GM23248 (cell line): ENCODE results near the gene PGGHG. TPM values are rescaled to one million over a fixed set of nuclear protein-coding genes. Genes with fewer than 3 reads are reported as not detected.
A peak's percentile ranks its signal among the peaks of the same experiment; 100 is the strongest.

Experiments
- DNase-seq: peaks from one replicate; pipeline ENCODE4 v3.0.0-alpha.2; 2015
- H2AFZ ChIP-seq: fragments of 200-600 bp; sonication (generic); 2 replicates; pipeline ENCODE4 v1.6.1; 2016; ENCODE audit warnings: antibody characterized with exemption
- H3F3A ChIP-seq: fragments of 200-600 bp; sonication (generic); 2 replicates; pipeline ENCODE4 v1.6.1; 2016; ENCODE audit warnings: mild to moderate bottlenecking, antibody characterized with exemption, mixed run types; ENCODE audit not compliant: insufficient read depth
- H3K27ac ChIP-seq: fragments of 200-600 bp; sonication (generic); 2 replicates; pipeline ENCODE4 v1.5.1; 2016; ENCODE audit warnings: mild to moderate bottlenecking
- H3K27me3 ChIP-seq: fragments of 200-600 bp; sonication (generic); replicated peaks from 2 replicates; pipeline ENCODE4 v1.6.1; 2016; ENCODE audit warnings: mild to moderate bottlenecking; ENCODE audit not compliant: insufficient read depth
- H3K36me3 ChIP-seq: fragments of 200-600 bp; sonication (generic); 2 replicates; pipeline ENCODE4 v1.6.1; 2016; ENCODE audit warnings: low read depth, mild to moderate bottlenecking
- H3K4me1 ChIP-seq: fragments of 200-600 bp; sonication (generic); 2 replicates; pipeline ENCODE4 v1.6.1; 2016; ENCODE audit warnings: mild to moderate bottlenecking; ENCODE audit not compliant: insufficient read depth
- H3K4me2 ChIP-seq: fragments of 200-600 bp; sonication (generic); one replicate; pipeline ENCODE4 v1.6.1; 2016; ENCODE audit warnings: mild to moderate bottlenecking; ENCODE audit not compliant: unreplicated experiment
- H3K4me3 ChIP-seq: fragments of 200-600 bp; sonication (generic); 2 replicates; pipeline ENCODE4 v1.5.1; 2016; ENCODE audit warnings: mild to moderate bottlenecking
- H3K79me2 ChIP-seq: fragments of 200-600 bp; sonication (generic); 2 replicates; pipeline ENCODE4 v1.6.1; 2016; ENCODE audit warnings: mild to moderate bottlenecking; ENCODE audit not compliant: insufficient read depth
- H3K9ac ChIP-seq: fragments of 200-600 bp; sonication (generic); 2 replicates; pipeline ENCODE4 v1.6.1; 2016; ENCODE audit warnings: mild to moderate bottlenecking
- H3K9me2 ChIP-seq: fragments of 200-600 bp; sonication (generic); 2 replicates; pipeline ENCODE4 v1.6.1; 2016; ENCODE audit warnings: mixed run types, mild to moderate bottlenecking, moderate library complexity; ENCODE audit not compliant: insufficient read depth
- H3K9me3 ChIP-seq: fragments of 200-600 bp; sonication (generic); one replicate; pipeline ENCODE4 v1.6.1; 2017; ENCODE audit warnings: low read depth
- H4K20me1 ChIP-seq: fragments of 200-600 bp; sonication (generic); 2 replicates; pipeline ENCODE4 v1.6.0; 2016; ENCODE audit not compliant: insufficient read depth
- EZH2 ChIP-seq: fragments of 200-600 bp; sonication (generic); IDR thresholded peaks from 2 replicates; pipeline ENCODE4 v1.6.1; 2018; ENCODE audit warnings: antibody characterized with exemption, mild to moderate bottlenecking; ENCODE audit not compliant: insufficient read depth, poor library complexity, severe bottlenecking
- EZH2phosphoT487 ChIP-seq: fragments of 200-600 bp; sonication (generic); IDR thresholded peaks from 2 replicates; pipeline ENCODE4 v1.6.1; 2018; ENCODE audit warnings: antibody characterized with exemption, moderate library complexity, mild to moderate bottlenecking, low read depth; ENCODE audit not compliant: insufficient read depth
- WGBS, 2 experiments: methylation state at CpG; one replicate each; pipeline ENCODE4 v1.1.6; 2015 to 2017; ENCODE audit warnings: low lambda C conversion rate in 2 of 2, low coverage in 1 of 2; ENCODE audit errors: missing lambda C conversion rate in 2 of 2; 5-methylcytosine and 5-hydroxymethylcytosine counted together
- in situ Hi-C: fragments of 300-500 bp; cut with MboI; formaldehyde crosslinking; loops from 2 replicates; pipeline ENCODE4 v1.15.0; 2020
- polyA plus RNA-seq: library from polyadenylated mRNA; unstranded; fragments of >200 nt; fragmentation: Nextera tagmentation; extraction: Ambion mirVana; gene quantifications from 2 replicates; pipeline ENCODE4 v1.2.1, GENCODE V29; 2016
- total RNA-seq: library from RNA; depleted of rRNA; stranded (reverse); fragments of >200 nt; shearing (Covaris generic); gene quantifications from 2 replicates; pipeline ENCODE4 v1.2.3, GENCODE V29; 2014

PGGHG gene
- total and polyA plus RNA-seq, 2 experiments from 2014 or later = 4.6 to 14.2 TPM

GRCh38 chr11:295351-296170 is 6.6 kb downstream of the PGGHG start:
- Histone ChIP-seq H3K27me3 (no peaks in the 10 kb centered on the region), H3K9ac (no peak overlapping the region), H3K4me3 (no peak overlapping the region), H3K4me1 (no peaks in the 10 kb centered on the region), H3K36me3 (no peaks in the 10 kb centered on the region), H3K27ac (no peak overlapping the region), H3K9me3 (no peaks in the 10 kb centered on the region), H3K9me2 (no peaks in the 10 kb centered on the region), H3K4me2 (no peak overlapping the region), H3K79me2 (no peaks in the 10 kb centered on the region), H2AFZ (no peak overlapping the region), H3F3A (no peaks in the 10 kb centered on the region), H4K20me1 (no peaks in the 10 kb centered on the region)
- WGBS, 2 experiments = 78% methylated on average over 26 of the region's 26 CpGs
- no peak for DNase-seq
- in situ Hi-C loops = no loop called here
- TF ChIP-seq EZH2 (no peak), EZH2phosphoT487 (no peak)

DNA sequence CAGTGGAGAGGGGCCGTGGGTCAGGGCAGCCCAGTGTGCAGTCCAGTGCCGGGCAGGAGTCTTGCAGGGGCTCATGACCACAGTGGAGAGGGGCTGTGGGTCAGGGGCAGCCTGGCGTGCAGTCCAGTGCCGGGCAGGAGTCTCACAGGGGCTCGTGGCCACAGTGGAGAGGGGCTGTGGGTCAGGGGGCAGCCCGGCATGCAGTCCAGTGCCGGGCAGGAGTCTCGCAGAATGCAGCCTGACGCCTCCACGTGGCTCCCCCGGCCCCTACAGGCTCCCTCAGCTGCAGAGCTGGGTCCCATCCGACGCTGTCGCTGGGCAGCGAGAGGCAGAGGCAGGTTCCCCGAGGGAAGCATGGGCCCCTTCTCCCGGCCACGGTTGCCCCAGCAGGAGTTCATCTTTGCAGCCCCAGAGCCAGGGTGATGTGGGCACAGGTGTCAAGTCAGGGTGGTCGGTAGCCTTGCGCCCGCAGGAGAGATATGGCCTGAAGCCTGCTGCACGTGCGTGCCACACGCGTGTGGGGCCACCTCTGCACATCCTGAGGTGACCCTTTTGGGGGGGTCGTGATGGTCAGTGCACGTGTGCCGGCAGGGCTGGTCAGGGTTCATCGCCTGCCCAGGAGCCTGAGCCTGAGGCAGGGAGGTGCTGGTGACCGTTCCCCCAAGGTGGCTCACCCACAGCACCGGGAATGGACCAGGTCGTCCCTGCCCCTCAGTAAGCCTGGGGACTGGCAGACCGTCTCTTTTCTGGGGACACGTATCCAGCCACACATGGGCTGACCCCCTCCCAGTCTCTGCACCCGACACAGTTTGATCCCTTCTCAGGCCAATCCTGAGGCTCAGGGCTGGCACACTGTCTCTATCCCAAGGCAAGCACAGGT is 7.5 kb downstream of the PGGHG start:
- Histone ChIP-seq H3K9me3 (no peaks in the 10 kb centered on the region), H4K20me1 (no peaks in the 10 kb centered on the region), H3K36me3 (no peaks in the 10 kb centered on the region), H2AFZ (no peak overlapping the region), H3K9ac (no peak overlapping the region), H3K27me3 (no peaks in the 10 kb centered on the region), H3K9me2 (no peaks in the 10 kb centered on the region), H3K79me2 (no peaks in the 10 kb centered on the region), H3K4me3 (no peak overlapping the region), H3K27ac (no peak overlapping the region), H3K4me1 (no peaks in the 10 kb centered on the region), H3F3A (no peaks in the 10 kb centered on the region), H3K4me2 (no peak overlapping the region)
- 76 to 79% methylated on average over 35 of the region's 35 CpGs for WGBS, 2 experiments
- in situ Hi-C loops = no loop called here
- TF ChIP-seq EZH2 (no peak), EZH2phosphoT487 (no peak)
- DNase-seq = no peak

- Histone ChIP-seq H2AFZ (no peak overlapping the region), H3K9ac (no peak overlapping the region), H4K20me1 (no peaks in the 10 kb centered on the region), H3K9me2 (no peaks in the 10 kb centered on the region), H3F3A (no peaks in the 10 kb centered on the region), H3K4me3 (no peak overlapping the region), H3K27ac (no peak overlapping the region), H3K79me2 (no peaks in the 10 kb centered on the region), H3K4me2 (no peak overlapping the region), H3K9me3 (no peaks in the 10 kb centered on the region), H3K4me1 (no peaks in the 10 kb centered on the region), H3K27me3 (no peaks in the 10 kb centered on the region), H3K36me3 (no peaks in the 10 kb centered on the region)
- WGBS, 2 experiments = 37 to 42% methylated on average over 12 to 13 of the region's 13 CpGs
- in situ Hi-C loops = no loop called here
- TF ChIP-seq EZH2phosphoT487 (no peak), EZH2 (no peak)
- no peak for DNase-seq
Measured at GRCh38 chr11:297051-297585, 8.2 kb downstream of the PGGHG start.

GRCh38 chr11:297586-298405 is 8.9 kb downstream of the PGGHG start:
- no peak overlapping the region for H2AFZ ChIP-seq

More at GRCh38 chr11:297586-298405, 8.9 kb downstream of the PGGHG start:
- WGBS, 2 experiments = 23% methylated on average over 23 to 26 of the region's 26 CpGs
- no peak overlapping the region for H3K4me3 ChIP-seq
- H3F3A ChIP-seq = no peaks in the 10 kb centered on the region
- H3K27me3 ChIP-seq = no peaks in the 10 kb centered on the region
- no peaks in the 10 kb centered on the region for H3K79me2 ChIP-seq
- no peaks in the 10 kb centered on the region for H3K9me2 ChIP-seq
- H3K4me1 ChIP-seq = no peaks in the 10 kb centered on the region
- TF ChIP-seq EZH2 (no peak), EZH2phosphoT487 (no peak)
- H3K4me2 ChIP-seq = no peak overlapping the region
- H3K9ac ChIP-seq = no peak overlapping the region
- no peaks in the 10 kb centered on the region for H3K36me3 ChIP-seq
- H4K20me1 ChIP-seq = no peaks in the 10 kb centered on the region
- H3K27ac ChIP-seq = no peak overlapping the region
- in situ Hi-C loops = no loop called here
- DNase-seq = peak; percentile 48
- H3K9me3 ChIP-seq = no peaks in the 10 kb centered on the region
